ENCODE data around the gene SEPHS2. TPM values are rescaled to one million over a fixed set of nuclear protein-coding genes. Genes with fewer than 3 reads are reported as not detected.

Gene SEPHS2
- total RNA-seq, 1 experiment from 2014 or later, result 8.4 TPM

- Histone ChIP-seq H3K9me2 (replicated peaks; ENCODE audit: low read length) (no peaks in the 10 kb centered on the region), H3K9me3 (ENCODE audit: low read length) (no peaks in the 10 kb centered on the region), H3K27ac (ENCODE audit: low read length) (no peak overlapping the region), H3K9ac (ENCODE audit: low read length) (peak overlapping the region; percentile 94), H3K36me3 (ENCODE audit: low read depth, low read length) (no peaks in the 10 kb centered on the region), H3K79me2 (ENCODE audit: low read length) (peaks cover 24% of the 10 kb centered on the region), H3K4me1 (ENCODE audit: insufficient read depth, low read length) (peaks cover 19% of the 10 kb centered on the region), H3F3A (ENCODE audit: low read length, unreplicated experiment) (no peaks in the 10 kb centered on the region), H3K27me3 (ENCODE audit: low read length) (no peaks in the 10 kb centered on the region), H3K4me3 (ENCODE audit: low read length) (peak overlapping the region; percentile 96), H2AFZ (ENCODE audit: low read length) (peak overlapping the region; percentile 96), H3K4me2 (ENCODE audit: low read length) (peak overlapping the region; percentile 98), H4K20me1 (ENCODE audit: low read length) (no peaks in the 10 kb centered on the region)
- intact Hi-C loops (cut with micrococcal nuclease), result loop anchor here (10.0 kb wide), 1 partner anchor 80 kb away; the partner anchor contains the start of gene ZNF768
- no peak for DNase-seq
- POLR2A ChIA-PET (ENCODE audit: unreplicated experiment), result no interaction called here
- no peak for ATAC-seq
- TF ChIP-seq EZH2 (IDR thresholded peaks at IDR 0.05; ENCODE audit: low read length, unreplicated experiment) (no peak), CTCF (conservative IDR thresholded peaks at IDR 0.05; ENCODE audit: low read depth, low read length) (no peak), EZH2phosphoT487 (IDR thresholded peaks at IDR 0.05; ENCODE audit: borderline replicate concordance, low read length) (no peak)
- CTCF ChIA-PET, result interaction anchor here (0.6 kb wide), 1 partner anchor 55 kb away, joined by 5 read pairs; no protein-coding TSS in a partner anchor
- TSS peak; percentile 68 for BruUV-seq (replicated peaks)
Measured at GRCh38 chr16:30444231-30445148, 1.2 kb downstream of the SEPHS2 start.

- H3K27ac ChIP-seq (ENCODE audit: low read length), result no peak overlapping the region
Measured at GRCh38 chr16:30443631-30444030, 2.0 kb downstream of the SEPHS2 start.

More at GRCh38 chr16:30443631-30444030, 2.0 kb downstream of the SEPHS2 start:
- no peaks in the 10 kb centered on the region for H3F3A ChIP-seq (ENCODE audit: low read length, unreplicated experiment)
- no peak overlapping the region for H3K9ac ChIP-seq (ENCODE audit: low read length)
- peaks cover 19% of the 10 kb centered on the region for H3K4me1 ChIP-seq (ENCODE audit: insufficient read depth, low read length)
- DNase-seq (no peak), ATAC-seq (no peak)
- ChIA-PET CTCF (no interaction called here), POLR2A (ENCODE audit: unreplicated experiment) (no interaction called here)
- no TSS peak for BruUV-seq (replicated peaks)
- no peaks in the 10 kb centered on the region for H3K9me3 ChIP-seq (ENCODE audit: low read length)
- H4K20me1 ChIP-seq (ENCODE audit: low read length), result no peaks in the 10 kb centered on the region
- peaks cover 24% of the 10 kb centered on the region for H3K79me2 ChIP-seq (ENCODE audit: low read length)
- intact Hi-C loops (cut with micrococcal nuclease), result loop anchor here (10.0 kb wide), 1 partner anchor 81 kb away; the partner anchor contains the start of gene ZNF768
- H3K9me2 ChIP-seq (replicated peaks; ENCODE audit: low read length), result no peaks in the 10 kb centered on the region
- H2AFZ ChIP-seq (ENCODE audit: low read length), result no peak overlapping the region
- TF ChIP-seq EZH2 (IDR thresholded peaks at IDR 0.05; ENCODE audit: low read length, unreplicated experiment) (no peak), EZH2phosphoT487 (IDR thresholded peaks at IDR 0.05; ENCODE audit: borderline replicate concordance, low read length) (no peak), CTCF (conservative IDR thresholded peaks at IDR 0.05; ENCODE audit: low read depth, low read length) (no peak)
- H3K4me2 ChIP-seq (ENCODE audit: low read length), result peak overlapping the region; percentile 98; the same call in 1 of the 2 replicates
- no peaks in the 10 kb centered on the region for H3K36me3 ChIP-seq (ENCODE audit: low read depth, low read length)
- no peaks in the 10 kb centered on the region for H3K27me3 ChIP-seq (ENCODE audit: low read length)
- peak overlapping the region; percentile 96; the same call in 1 of the 2 replicates for H3K4me3 ChIP-seq (ENCODE audit: low read length)
